HG02642 (cell line): ENCODE results near the gene PHRF1.
A peak's percentile ranks its signal among the peaks of the same experiment; 100 is the strongest.

ENCODE experiments used
- ATAC-seq: cut with Tn5 transposase; IDR thresholded peaks from one replicate; pipeline ENCODE4 v1.9.1; 2021; ENCODE audit warnings: mild to moderate bottlenecking; ENCODE audit not compliant: unreplicated experiment, poor library complexity

Gene PHRF1

DNA sequence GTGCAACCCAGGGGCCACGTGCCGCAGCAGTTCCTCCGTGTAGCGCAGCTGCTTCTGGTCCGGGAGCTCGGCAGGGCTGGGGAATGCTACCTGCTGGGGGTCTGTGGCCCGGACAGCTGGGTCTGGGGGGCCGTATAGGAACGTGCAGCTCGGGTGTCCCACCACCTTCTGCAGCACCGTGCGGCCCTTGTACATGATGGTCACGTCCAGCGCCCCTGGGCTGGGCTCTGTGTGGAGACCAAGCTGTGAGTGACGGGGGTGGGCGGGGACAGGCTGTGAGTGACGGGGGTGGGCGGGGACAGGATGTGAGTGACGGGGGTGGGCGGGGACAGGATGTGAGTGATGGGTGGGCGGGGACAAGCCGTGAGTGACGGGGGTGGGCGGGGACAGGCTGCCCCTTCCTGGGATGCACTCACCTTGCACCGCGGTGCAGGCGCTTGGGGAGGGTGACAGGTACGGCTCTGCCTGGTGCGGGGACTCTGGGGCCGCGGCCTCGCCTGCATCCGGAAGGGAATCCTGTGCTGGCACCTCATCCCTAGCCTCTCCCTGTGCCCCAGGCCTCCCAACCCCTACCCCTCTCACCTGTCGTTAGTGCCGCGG lies 37.2 kb downstream of the PHRF1 start:
- ATAC-seq, result no peak

DNA sequence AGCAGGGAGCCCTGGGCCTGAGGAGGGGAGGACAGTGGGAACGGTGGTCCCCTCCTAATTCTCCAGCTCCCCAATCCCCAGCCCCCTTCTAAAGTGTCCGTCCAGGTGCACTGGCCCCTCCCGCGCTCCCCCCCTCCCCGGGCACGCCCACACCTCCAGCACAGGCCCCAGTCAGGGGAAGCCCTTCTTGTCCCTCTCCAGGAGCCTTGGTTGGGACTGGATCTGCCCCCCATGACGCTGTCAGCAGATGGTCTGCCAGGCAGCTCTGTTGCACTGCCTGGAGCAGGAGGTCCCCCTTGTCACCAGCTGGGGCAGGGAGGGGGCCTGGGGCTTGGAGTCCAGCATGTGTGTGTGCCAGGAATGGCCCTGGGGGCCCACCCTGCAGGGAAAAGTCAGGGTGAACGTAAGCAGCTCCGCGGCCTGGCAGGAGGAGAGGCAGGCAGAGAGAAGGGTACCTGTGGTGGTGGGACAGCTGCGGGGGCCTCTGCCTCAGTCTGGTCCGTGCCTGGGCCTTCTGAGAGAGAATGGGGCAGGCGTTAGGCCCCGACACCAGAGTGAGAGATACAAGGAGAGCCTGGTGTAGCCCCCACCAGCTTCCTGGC lies 37.9 kb downstream of the PHRF1 start:
- ATAC-seq, result no peak

DNA sequence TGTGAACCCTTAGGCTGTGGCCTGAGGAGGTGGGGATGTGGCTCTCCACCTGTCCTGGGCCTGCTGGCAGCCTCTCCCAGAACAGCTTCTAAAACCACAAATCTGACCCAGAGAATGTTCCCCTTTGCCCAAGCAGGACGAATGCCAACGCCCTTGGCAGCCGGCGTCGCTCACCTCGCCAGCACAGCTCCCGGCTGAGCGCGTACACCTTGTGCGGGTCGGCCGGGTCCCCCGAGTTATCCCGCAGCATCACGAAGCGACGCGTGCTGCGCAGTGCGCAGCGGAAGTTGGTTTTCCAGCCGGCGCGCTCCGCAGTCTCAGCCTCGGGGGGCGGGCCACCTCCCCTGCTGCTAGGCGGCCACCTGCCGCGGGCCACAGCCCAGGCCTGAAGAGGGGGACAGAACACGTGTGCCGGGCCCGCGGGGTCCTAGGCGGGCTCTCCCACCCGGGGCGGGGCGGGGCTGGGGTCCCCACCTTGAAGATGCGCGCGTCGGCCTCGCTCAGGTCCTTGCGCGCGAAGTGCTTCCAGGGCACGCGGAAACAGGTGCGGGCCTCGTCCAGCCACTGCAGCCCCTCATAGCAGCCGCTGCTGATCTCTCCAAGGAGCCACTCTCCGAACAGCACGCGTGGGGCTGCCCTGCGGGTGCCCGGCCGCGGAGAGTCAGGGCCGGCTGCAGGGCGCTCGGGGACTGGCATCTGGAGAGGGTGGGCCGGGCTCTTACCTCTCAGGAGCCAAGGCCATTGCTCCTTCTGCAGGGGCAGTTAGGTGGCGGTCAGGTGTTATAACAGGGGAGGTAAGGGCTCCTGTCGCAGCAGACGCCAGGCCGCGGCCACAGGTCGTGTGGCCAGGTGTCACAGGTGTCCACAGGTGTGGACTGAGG lies 38.6 kb downstream of the PHRF1 start:
- no peak for ATAC-seq

DNA sequence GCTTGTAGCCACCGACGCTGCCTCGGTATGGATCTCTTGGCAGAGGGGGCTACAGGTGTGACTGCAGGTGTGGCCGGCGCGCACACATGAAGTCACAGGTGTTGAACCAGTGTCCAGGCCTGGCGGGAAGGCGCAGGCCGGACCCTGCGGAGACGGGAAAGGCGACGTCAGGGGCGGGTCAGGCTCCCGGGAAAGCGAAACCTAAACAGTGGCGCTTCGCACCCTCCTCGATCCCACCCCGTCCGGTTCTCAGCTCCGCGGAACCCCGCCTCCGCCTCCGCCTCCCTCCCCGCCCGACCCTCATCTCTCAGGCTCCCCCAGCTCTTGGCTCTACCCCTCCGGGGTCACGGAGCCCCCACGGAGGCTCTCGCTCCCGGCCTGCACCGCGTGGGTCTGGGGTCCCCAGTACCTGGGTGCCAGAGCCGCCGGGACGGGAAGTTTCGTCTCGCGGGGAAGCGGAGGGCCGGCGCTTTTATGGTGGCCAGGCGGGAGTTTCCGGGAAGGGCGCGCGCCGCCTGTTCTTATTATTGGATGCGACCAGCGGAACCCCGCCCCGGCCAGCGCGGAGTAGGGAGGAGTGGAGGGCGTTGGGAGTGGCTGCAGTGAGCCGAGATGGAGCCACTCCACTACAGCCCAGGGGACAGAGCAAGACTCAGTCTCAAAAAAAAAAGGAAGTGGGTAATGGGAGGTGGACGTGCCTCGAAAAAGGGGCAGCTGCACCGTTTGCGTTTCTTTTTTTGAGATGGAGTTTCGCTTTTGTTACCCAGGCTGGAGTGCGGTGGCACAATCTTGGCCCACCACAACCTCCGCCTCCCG lies 39.4 kb downstream of the PHRF1 start, which contains the start of gene IRF7:
Gene IRF7, minus strand, starts transcription at position 447 of the 816 bp plus-strand sequence. CDS start 586 bp downstream, outside the sequence.
- peak; percentile 76 for ATAC-seq

DNA sequence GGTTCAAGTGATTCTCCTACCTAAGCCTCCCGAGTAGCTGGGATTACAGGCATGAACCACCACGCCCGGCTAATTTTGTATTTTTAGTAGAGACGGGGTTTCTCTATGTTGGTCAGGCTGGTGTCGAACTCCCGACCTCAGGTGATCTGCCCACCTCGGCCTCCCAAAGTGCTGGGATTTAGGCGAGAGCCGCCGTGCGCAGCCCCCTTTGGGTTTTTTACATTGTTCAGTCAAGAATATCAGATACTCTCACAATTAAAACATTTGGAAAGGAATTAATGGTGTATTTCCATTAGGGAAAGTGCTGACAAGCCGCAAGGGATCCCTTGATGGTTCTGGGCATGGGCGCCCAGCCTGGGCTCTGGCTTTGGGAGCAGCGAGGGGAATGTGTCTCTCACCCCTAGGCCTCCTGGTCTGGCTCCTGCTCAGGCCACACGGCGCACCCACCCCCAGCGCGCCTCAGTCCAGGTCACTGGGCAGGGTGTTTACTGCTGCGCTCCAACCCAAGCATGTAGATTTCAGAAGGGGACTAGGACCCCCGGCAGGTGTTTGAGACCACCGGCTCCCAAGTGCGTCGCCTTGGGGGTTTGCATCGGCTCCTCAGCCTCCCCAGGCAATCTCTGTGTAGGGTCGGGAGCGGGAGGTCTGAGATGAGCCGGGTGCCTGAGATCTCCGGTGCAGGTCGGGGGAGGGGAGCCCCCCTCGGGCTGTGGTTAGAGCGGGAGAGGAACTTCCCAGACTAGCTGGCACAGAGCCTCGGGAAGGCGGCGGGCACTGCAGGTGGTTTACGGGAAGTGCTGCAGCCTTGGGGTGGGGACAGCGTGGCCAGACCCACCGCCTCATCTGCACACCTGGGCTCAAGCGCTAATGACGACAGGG lies 40.3 kb downstream of the PHRF1 start:
- ATAC-seq, result no peak

DNA sequence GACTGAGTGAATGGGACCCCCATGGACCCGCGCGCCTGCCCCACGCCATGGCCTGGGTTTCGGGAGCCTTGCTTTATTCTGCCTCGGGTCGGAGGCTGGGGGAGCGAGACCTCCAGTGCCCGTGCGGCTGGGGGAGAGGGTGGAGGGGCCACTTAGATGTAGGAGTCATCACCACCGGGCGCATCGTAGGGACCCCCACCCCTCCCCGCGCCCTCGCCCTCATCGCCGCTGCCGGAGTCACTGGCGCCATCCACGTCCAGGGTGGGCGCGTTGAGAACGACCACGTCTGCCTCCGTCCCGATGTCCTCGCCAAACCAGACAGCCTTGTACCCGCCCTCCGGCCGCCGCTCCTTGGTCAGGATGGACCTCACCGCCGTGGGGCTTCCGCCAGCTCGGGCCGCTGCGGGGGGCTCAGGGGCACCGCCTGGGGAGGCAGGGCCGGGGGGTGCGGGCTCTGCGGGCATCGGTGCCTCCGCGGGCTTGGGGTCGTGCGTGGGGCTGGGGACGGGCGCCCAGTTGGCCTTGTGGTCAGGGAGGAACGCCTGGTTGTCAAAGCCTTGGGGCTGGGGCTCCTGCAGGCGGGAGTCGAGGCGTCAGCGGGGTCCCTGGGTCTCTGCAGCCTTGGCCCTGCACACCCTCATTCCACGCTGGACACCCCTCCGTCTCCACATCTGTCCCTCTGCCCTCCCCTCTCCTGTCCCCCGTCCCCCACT lies 41.1 kb downstream of the PHRF1 start:
- no peak for ATAC-seq

DNA sequence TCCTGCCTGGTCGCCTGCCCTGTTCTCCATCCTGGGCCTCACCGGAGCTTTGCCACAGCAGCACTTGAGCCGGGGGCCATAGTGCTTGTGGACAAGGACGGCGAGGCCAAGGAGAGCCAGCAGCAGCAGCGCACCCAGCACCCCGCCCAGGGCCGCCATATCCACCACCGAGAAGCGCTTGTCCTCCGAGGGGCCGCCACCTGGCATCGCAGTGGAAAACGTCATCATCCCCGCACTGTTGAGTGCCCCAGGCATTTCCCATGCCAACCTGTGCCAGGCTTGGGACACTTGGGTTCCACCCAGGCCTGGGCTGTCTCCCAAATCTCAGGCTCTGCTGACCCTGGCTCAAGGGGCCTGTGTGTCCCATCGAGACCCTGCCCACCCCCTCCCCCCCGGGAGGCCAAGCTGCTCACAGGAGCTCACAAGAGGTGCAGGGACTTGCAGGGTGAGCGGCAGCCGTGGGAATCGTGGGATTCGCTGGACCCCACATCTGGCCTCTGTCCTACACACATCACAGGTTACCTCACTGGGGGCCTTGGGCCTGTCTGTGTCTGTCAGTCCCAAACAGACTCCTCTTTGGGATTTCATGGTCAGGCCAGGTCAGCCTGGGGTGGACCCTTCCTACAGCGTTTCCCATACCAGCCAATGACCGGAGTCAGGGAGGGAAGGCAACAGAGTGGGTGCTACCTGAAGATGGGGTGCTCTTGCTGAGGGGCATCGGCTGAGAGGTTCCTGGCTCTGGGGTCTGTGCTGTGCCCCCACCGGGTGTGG lies 41.8 kb downstream of the PHRF1 start:
- ATAC-seq, result no peak

DNA sequence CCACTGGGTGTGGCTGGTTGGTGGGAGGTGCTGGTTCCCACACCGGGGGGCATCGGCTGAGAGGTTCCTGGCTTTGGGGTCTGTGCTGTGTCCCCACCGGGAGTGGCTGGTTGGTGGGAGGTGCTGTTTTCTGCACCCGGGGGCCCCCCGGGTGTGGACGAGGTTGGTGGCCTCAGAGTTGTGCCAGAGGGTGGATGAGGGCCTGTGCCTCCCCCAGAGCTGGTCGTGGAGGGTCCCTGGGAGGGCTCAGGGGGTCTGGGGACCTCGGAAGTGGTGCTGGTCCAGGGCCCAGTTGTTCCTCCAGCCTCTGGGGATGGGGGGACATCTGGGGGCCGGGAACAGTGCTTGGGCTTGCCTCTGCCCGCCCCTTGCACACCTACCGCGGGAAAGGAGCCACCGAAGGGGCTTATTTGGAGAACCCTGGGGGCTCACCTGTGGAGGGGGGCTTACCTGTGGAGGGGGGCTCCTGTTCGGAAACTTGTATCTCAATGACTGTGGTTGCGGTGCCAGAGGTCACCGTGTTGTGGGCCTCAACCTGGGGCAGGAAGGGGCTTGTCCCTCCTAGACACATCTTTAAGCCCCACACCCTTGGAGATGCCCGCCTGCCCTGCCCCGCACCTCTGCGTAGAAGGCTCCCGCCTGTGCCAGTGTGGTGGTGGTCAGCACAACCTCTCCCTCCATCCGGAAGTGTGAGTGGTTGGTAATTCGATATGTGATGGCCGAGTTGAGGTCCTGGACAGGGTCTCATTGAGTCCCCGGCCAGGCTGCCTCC lies 42.8 kb downstream of the PHRF1 start:
- no peak for ATAC-seq

DNA sequence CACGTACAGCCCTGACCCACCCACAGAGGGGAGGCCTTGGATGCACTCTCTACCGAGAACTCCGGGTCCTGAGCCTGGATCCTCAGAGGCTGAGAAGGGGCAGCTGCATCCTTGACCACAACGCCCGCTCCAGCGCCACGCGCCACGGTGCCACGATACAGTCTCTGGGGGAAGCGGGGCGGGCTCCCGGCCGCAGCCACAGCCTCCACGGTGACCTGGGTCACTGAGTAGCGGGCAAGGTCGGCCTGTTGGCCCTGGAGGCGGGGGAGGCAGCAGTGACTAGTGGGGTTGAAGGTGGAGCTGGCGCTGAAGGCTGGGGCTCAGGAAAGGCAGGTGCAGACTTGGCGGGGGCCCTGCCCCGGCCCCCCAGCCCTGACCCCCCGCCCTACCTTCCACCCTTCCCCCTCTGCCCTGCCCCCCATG lies 43.4 kb downstream of the PHRF1 start:
- ATAC-seq, result no peak

DNA sequence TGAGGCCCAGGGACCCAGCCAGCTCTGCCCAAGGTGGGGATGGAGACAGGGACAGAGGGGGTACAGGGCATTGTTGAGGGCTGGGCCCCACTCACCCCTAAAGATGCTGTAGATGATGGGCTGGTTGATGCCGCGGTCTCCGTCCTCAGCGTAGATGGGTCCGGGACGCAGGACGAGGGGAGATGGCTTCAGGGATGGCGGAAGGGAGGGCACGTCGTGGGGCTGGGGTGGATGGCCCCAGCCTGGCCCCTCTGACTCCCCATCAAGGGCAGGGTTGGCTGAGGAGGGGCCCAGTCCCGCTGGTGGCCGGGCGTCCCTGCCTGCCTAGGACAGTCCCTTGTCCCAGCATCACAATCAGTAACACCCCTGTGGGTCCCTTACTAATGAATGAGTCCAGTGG lies 43.9 kb downstream of the PHRF1 start:
- no peak for ATAC-seq

DNA sequence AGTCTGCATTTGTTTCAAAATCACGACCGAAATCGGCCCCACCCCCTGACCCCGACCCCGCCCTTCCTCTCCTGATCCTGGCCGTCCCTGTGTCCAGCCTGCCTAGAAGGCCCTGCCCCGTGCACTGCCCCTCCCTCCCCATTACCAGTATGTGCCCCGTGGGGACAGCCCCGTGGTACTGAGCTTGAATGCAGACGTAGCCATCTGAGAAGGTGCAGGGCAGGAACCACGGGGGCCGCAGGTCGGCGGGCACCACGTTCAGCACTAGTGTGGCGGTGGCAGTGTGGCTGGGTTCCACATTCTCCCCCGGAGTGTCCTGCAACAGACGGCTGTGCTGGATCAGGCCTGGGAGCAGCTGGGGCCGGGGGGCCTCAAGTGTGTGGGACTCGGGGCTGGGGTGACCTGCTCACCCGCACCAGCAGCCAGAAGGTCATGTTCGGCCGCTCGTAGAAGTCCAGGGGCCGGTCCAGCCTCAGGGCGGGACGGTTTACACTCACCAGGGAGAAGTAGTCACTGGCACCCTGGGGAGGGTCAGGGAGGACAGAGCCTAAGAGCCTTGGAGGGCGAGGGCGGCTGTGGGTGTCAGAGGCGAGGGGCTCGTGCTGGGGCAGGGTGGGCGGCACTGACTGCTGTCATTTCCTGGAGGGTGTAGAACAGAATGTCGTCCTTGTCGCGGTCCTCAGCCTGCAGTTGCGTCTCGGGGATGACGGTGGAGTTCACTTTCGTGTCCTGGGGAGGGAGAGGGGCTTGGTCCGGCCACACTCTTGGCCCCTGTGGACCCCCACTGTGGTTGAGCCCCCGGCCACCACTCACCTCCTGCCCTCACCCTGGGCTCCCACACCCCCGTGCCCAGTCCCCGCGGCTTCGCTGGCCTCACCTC lies 44.9 kb downstream of the PHRF1 start:
- no peak for ATAC-seq

DNA sequence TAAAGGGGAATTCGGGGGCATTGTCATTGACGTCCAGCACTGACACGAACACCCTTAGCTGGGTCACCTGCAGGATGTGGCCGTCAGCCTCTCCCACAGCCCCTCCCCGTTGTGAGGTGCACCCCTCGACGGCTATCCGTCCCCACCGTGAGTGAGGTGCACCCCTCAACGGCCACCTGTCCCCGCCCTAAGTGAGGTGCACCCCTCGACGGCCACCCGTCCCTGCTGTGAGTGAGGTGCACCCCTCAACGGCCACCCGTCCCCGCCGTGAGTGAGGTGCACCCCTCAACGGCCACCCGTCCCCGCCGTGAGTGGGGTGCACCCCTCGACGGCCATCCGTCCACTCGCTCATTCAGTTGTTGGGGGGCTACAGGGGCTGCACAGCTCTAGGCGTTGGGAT lies 45.6 kb downstream of the PHRF1 start:
- no peak for ATAC-seq

DNA sequence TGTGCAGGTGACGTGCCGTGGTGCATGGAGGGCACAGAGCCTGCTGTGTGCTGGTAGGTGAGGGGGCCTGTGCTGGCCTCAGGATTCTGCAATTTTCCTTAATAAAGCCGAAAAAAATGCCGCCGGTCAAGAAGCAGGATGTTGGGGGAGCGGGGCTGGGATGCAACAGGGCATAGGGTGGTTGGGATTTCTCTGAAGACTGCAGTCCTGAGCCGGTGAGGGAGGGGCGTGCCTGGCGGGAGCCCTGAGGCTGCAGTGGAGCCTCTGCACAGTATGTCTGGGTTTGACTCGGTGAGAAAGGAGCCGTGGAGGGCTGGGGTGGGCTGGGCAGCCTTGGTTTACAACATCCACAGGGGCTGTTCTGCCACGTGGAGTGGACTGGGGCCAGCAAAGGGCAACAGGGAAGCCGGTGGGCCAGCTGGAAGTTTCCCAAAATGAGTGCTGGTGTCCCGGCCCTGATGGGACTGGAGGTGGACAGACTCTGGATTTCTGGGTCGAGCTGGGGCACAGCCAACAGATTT lies 47.1 kb downstream of the PHRF1 start:
- no peak for ATAC-seq

DNA sequence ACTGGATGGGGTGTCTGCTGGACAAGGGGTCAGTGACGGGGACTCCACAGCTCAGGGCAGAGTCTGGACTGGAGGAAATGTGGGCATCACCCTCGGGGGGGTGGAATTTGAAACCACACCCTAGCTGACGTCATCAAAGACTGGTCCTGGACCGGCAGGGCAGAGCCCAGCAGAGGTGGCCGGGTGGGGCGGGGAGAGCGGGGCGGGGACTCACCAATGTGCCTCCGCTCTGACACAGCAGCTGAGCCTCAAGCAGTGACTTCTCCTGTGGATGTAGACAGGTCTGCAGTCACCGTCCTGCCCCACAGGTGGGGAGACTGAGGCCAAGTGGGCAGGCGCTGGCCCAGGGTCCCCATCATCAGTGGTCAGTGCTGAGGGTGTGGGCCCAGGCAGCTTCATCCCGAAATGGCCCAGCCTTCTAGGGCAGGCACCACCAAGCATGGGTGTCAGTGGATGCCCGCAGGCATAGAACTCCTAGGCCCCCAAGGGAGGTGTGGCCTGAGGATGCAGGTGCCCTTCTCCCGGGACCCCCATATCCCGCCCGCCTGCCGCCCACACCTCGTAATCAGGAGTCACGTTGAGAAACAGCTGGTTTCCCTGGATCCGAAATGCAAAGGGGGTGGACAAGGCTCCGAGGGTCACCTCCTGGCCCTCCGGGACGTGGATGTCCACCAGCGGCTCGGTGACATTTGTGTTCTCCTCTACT lies 47.9 kb downstream of the PHRF1 start:
- no peak for ATAC-seq

DNA sequence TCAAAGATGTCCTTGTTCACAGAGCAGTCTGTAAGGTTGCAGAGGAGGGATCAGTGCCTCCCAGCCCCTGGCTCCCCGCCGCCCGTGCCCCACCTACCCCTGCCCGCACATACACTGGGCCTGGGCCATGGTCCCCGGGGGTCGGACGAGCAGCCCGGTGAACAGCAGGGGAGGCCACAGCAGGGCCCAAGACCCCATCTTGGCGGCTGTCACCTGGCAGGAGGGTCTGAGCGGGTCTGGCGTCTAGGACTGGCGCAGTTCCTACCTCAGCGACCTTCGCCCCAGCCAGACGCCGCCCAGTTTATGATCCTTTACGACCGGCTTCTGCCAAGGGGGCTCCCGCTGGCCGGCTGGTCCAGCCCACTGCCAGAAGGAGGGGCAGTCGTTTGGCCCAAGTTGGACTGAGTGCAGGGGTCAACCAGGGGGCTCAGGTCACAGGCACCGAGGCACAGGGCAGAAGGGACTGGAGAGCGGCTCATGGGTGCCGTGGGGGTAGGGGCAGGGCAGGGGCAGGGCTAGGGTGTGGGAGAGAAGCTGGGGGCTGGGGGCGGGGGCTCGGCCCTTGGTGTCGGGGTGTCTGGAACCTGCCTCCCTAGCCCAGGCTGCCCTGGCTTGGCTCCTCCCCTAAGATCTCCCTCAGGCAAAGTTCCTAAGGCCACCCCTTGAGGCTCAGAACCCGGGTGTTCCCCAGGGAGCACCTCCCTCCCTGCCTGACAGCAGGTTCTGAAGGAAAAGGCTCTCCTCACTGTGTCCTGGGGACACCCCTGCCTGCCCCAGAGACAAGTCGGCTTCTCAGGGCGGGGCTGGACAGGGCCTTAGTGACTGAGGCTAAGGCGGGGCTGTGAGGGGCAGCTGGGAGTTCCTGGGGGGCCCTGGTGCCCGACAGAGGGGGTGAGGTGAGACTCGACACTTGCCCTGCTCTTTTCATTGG lies 48.7 kb downstream of the PHRF1 start, which contains the start of gene CDHR5:
Gene CDHR5, minus strand, starts transcription at position 251 of the 931 bp plus-strand sequence. Its CDS starts 53 bp downstream, at position 198.
- ATAC-seq, result no peak
